H9 (cell line): ENCODE data around the gene ZNF200. TPM values are rescaled to one million over a fixed set of nuclear protein-coding genes. Genes with fewer than 3 reads are reported as not detected.

Source experiments
- DNase-seq: peaks from one replicate; pipeline ENCODE4 v3.0.0-alpha.2; 2017
- H2AFZ ChIP-seq: one replicate; pipeline ENCODE4 v1.6.1; 2013; ENCODE audit warnings: mild to moderate bottlenecking, low read length, control low read depth, moderate library complexity
- H2AK5ac ChIP-seq: 2 replicates; pipeline ENCODE4 v1.6.1; 2013; ENCODE audit warnings: low read length, control low read depth, mixed read lengths; ENCODE audit not compliant: insufficient read length
- H2BK120ac ChIP-seq: one replicate; pipeline ENCODE4 v1.6.1; 2013; ENCODE audit warnings: low read depth, mild to moderate bottlenecking, low read length, control low read depth, inconsistent platforms; ENCODE audit not compliant: poor library complexity, severe bottlenecking
- H2BK12ac ChIP-seq: 2 replicates; pipeline ENCODE4 v1.6.1; 2013; ENCODE audit warnings: low read length, control low read depth, mixed read lengths, low read depth; ENCODE audit not compliant: insufficient read length
- H2BK15ac ChIP-seq: 2 replicates; pipeline ENCODE4 v1.6.1; 2013; ENCODE audit warnings: low read depth, low read length, control low read depth
- H2BK20ac ChIP-seq: one replicate; pipeline ENCODE4 v1.6.1; 2013; ENCODE audit warnings: low read depth, mild to moderate bottlenecking, low read length, control low read depth, inconsistent platforms; ENCODE audit not compliant: poor library complexity, severe bottlenecking
- H2BK5ac ChIP-seq: 2 replicates; pipeline ENCODE4 v1.6.1; 2013; ENCODE audit warnings: low read length, control low read depth, mixed read lengths; ENCODE audit not compliant: insufficient read length
- H3K14ac ChIP-seq: 2 replicates; pipeline ENCODE4 v1.6.1; 2013; ENCODE audit warnings: low read length, control low read depth; ENCODE audit not compliant: insufficient read depth
- H3K18ac ChIP-seq: 2 replicates; pipeline ENCODE4 v1.6.1; 2013; ENCODE audit warnings: low read depth, mild to moderate bottlenecking, mixed read lengths, low read length, control low read depth; ENCODE audit not compliant: insufficient read length
- H3K23ac ChIP-seq: 2 replicates; pipeline ENCODE4 v1.6.1; 2013; ENCODE audit warnings: low read length, control low read depth, mixed read lengths, low read depth; ENCODE audit not compliant: insufficient read length
- H3K23me2 ChIP-seq: 2 replicates; pipeline ENCODE4 v1.6.1; 2013; ENCODE audit warnings: low read depth, mild to moderate bottlenecking, mixed read lengths, low read length, control low read depth; ENCODE audit not compliant: insufficient read length, poor library complexity, severe bottlenecking
- H3K27ac ChIP-seq: 2 replicates; pipeline ENCODE4 v1.5.1; 2013; ENCODE audit warnings: low read length, control low read depth, mixed read lengths, low read depth; ENCODE audit not compliant: insufficient read length
- H3K27me3 ChIP-seq: 2 replicates; pipeline ENCODE4 v1.6.1; 2013; ENCODE audit warnings: low read length, control low read depth, inconsistent platforms; ENCODE audit not compliant: insufficient read depth
- H3K4ac ChIP-seq: 2 replicates; pipeline ENCODE4 v1.6.1; 2013; ENCODE audit warnings: low read depth, mild to moderate bottlenecking, control low read depth, inconsistent platforms, low read length, moderate library complexity
- H3K4me1 ChIP-seq: 2 replicates; pipeline ENCODE4 v1.6.1; 2013; ENCODE audit warnings: low read length, control low read depth, inconsistent platforms; ENCODE audit not compliant: insufficient read depth
- H3K4me2 ChIP-seq: 2 replicates; pipeline ENCODE4 v1.6.1; 2013; ENCODE audit warnings: low read length, control low read depth, mixed read lengths; ENCODE audit not compliant: insufficient read length, insufficient read depth
- H3K56ac ChIP-seq: 2 replicates; pipeline ENCODE4 v1.6.1; 2013; ENCODE audit warnings: low read depth, mild to moderate bottlenecking, mixed read lengths, low read length, control low read depth; ENCODE audit not compliant: insufficient read length
- H3K79me1 ChIP-seq: 2 replicates; pipeline ENCODE4 v1.6.1; 2013; ENCODE audit warnings: low read depth, mild to moderate bottlenecking, moderate library complexity, low read length, control low read depth, inconsistent platforms; ENCODE audit not compliant: insufficient read depth, poor library complexity, severe bottlenecking
- H3K79me2 ChIP-seq: 2 replicates; pipeline ENCODE4 v1.6.1; 2013; ENCODE audit warnings: low read length, control low read depth, inconsistent platforms; ENCODE audit not compliant: insufficient read depth
- H3K9ac ChIP-seq: 2 replicates; pipeline ENCODE4 v1.6.1; 2013; ENCODE audit warnings: low read length, control low read depth, mixed read lengths; ENCODE audit not compliant: insufficient read length; ENCODE audit errors: extremely low read depth
- H3K9me3 ChIP-seq: one replicate; pipeline ENCODE4 v1.6.1; 2013; ENCODE audit warnings: low read depth, low read length, inconsistent platforms; ENCODE audit not compliant: control insufficient read depth
- H3T11ph ChIP-seq: one replicate; pipeline ENCODE4 v1.6.1; 2013; ENCODE audit warnings: mild to moderate bottlenecking, low read length, control low read depth, inconsistent platforms
- H4K20me1 ChIP-seq: one replicate; pipeline ENCODE4 v1.6.1; 2013; ENCODE audit not compliant: control insufficient read depth, insufficient read length, insufficient read depth
- H4K5ac ChIP-seq: 2 replicates; pipeline ENCODE4 v1.6.1; 2013; ENCODE audit warnings: low read depth, mild to moderate bottlenecking, mixed read lengths, low read length, control low read depth; ENCODE audit not compliant: insufficient read length
- H4K8ac ChIP-seq: replicated peaks from 2 replicates; pipeline ENCODE4 v1.6.1; 2013; ENCODE audit warnings: low read length, control low read depth, mixed read lengths, low read depth; ENCODE audit not compliant: insufficient read length
- H4K91ac ChIP-seq: 2 replicates; pipeline ENCODE4 v1.6.1; 2013; ENCODE audit warnings: low read depth, mild to moderate bottlenecking, moderate library complexity, mixed read lengths, low read length, control low read depth; ENCODE audit not compliant: insufficient read length
- H3K27ac Mint-ChIP-seq, 3 experiments: 2 replicates in 2 of 3; 3 replicates in 1 of 3; pipeline ENCODE4 v1.8.0; 2020 to 2021; ENCODE audit warnings: mixed read lengths in 3 of 3, mild to moderate bottlenecking in 1 of 3, moderate library complexity in 1 of 3
- H3K27me3 Mint-ChIP-seq: 2 replicates; pipeline ENCODE4 v1.8.0; 2021; ENCODE audit warnings: low read depth, mild to moderate bottlenecking, moderate library complexity, mixed read lengths
- H3K36me3 Mint-ChIP-seq, 3 experiments: 2 replicates in 2 of 3; 3 replicates in 1 of 3; pipeline ENCODE4 v1.8.0; 2020 to 2021; ENCODE audit warnings: low read depth in 3 of 3, mixed read lengths in 3 of 3; ENCODE audit not compliant: insufficient read depth in 1 of 3
- H3K4me1 Mint-ChIP-seq, 2 experiments: 2 replicates each; pipeline ENCODE4 v1.8.0; 2020; ENCODE audit warnings: mixed read lengths in 2 of 2
- H3K4me3 Mint-ChIP-seq, 2 experiments: 2 replicates in 1 of 2; 3 replicates in 1 of 2; pipeline ENCODE4 v1.8.0; 2020 to 2021; ENCODE audit warnings: mild to moderate bottlenecking in 2 of 2, mixed read lengths in 2 of 2, moderate library complexity in 1 of 2
- H3K9me3 Mint-ChIP-seq, 2 experiments: 2 replicates in 1 of 2; 3 replicates in 1 of 2; pipeline ENCODE4 v1.8.0; 2020; ENCODE audit warnings: mild to moderate bottlenecking in 2 of 2, mixed read lengths in 2 of 2, moderate library complexity in 1 of 2
- CTCF ChIP-seq: fragments of 200-600 bp; sonication (generic); conservative IDR thresholded peaks from 3 replicates; pipeline ENCODE4 v1.8.0; 2021; ENCODE audit warnings: antibody characterized with exemption, mild to moderate bottlenecking
- WGBS: extraction: QIAGEN DNeasy Blood & Tissue Kit; methylation state at CpG from one replicate; pipeline ENCODE4 v1.1.7; 2013; ENCODE audit warnings: missing lambda C conversion rate, low lambda C conversion rate, mixed read lengths; ENCODE audit not compliant: insufficient read length; ENCODE audit errors: extremely low coverage; 5-methylcytosine and 5-hydroxymethylcytosine counted together
- total RNA-seq: library from RNA; stranded (reverse); gene quantifications from 2 replicates; pipeline ENCODE4 v1.2.1, GENCODE V29; 2021

The ZNF200 gene
- total RNA-seq, 1 experiment from 2014 or later, result 14.9 TPM

- Histone ChIP-seq H3K23ac (no peak overlapping the region), H3K4me2 (no peak overlapping the region), H3K79me2 (no peaks in the 10 kb centered on the region), H4K91ac (no peak overlapping the region), H2BK12ac (no peak overlapping the region), H4K5ac (no peak overlapping the region), H3K4me1 (no peaks in the 10 kb centered on the region), H3K9me3 (no peaks in the 10 kb centered on the region), H3K27ac (no peak overlapping the region), H4K8ac (no peak overlapping the region), H3K79me1 (no peaks in the 10 kb centered on the region), H3K9ac (no peak overlapping the region), H3K14ac (no peak overlapping the region), H2AK5ac (no peak overlapping the region), H3K56ac (no peak overlapping the region), H2BK20ac (no peak overlapping the region), H2BK5ac (no peak overlapping the region), H2BK15ac (no peak overlapping the region), H3K18ac (no peak overlapping the region), H3T11ph (no peak overlapping the region), H3K23me2 (no peaks in the 10 kb centered on the region), H3K27me3 (no peaks in the 10 kb centered on the region), H4K20me1 (no peaks in the 10 kb centered on the region), H2AFZ (no peak overlapping the region), H2BK120ac (no peak overlapping the region), H3K4ac (no peak overlapping the region)
- WGBS, result no CpG with 5 or more reads among the region's 11 CpGs
- H3K27ac Mint-ChIP-seq, result no peak overlapping the region
- H3K4me1 Mint-ChIP-seq, result no peaks in the 10 kb centered on the region
- no peak for DNase-seq
- peaks cover 0 to 5% (median 0%) of the 10 kb centered on the region in 3 experiments; a peak in 4 of 7 replicates for H3K36me3 Mint-ChIP-seq
- peaks cover 40% of the 10 kb centered on the region for H3K27me3 Mint-ChIP-seq
- H3K9me3 Mint-ChIP-seq, result peaks cover 62 to 80% of the 10 kb centered on the region in 2 experiments
- no peak overlapping the region for H3K4me3 Mint-ChIP-seq
- TF ChIP-seq CTCF, result no peak
Measured at GRCh38 chr16:3215601-3216262, 19.2 kb downstream of the ZNF200 start.
